Left lung (tissue), 10 donors: ENCODE measurements around the gene SIL1. TPM values are rescaled to one million over a fixed set of nuclear protein-coding genes. Genes with fewer than 3 reads are reported as not detected.
A peak's percentile ranks its signal among the peaks of the same experiment; 100 is the strongest.

Experiments
- ATAC-seq: fragments of 200-7000 bp; cut with Tn5 transposase; one replicate; pipeline ENCODE4 v1.9.1; 2020; ENCODE audit warnings: moderate library complexity
- DNase-seq, 4 donors: peaks; one replicate each; pipeline ENCODE4 v3.0.0-alpha.2; 2013 to 2020
- H3K27ac ChIP-seq, 2 donors: fragments of 200-600 bp; sonication (generic) in 1 of 2; one replicate each; pipeline versions ENCODE4 v1.5.0 to v1.8.0; 2020 to 2021
- H3K27me3 ChIP-seq, 2 donors: fragments of 200-600 bp; sonication (generic) in 1 of 2; one replicate each; pipeline versions ENCODE4 v1.5.0 to v1.8.0; 2020 to 2021
- H3K36me3 ChIP-seq, 2 donors: fragments of 200-600 bp; sonication (generic) in 1 of 2; one replicate each; pipeline versions ENCODE4 v1.5.0 to v1.8.0; 2020 to 2021
- H3K4me1 ChIP-seq, 2 donors: fragments of 200-600 bp; one replicate each; pipeline ENCODE4 v1.8.0; 2021
- H3K4me3 ChIP-seq, 2 donors: fragments of 200-600 bp; sonication (generic) in 1 of 2; one replicate each; pipeline versions ENCODE4 v1.5.0 to v1.8.0; 2020 to 2021; ENCODE audit warnings: mild to moderate bottlenecking in 1 of 2
- H3K9me3 ChIP-seq, 2 donors: fragments of 200-600 bp; sonication (generic) in 1 of 2; one replicate each; pipeline versions ENCODE4 v1.5.0 to v1.8.0; 2020 to 2021
- intact Hi-C, 2 donors: fragments of 100-400 bp; cut with DNase I; formaldehyde crosslinking; loops; one replicate each; pipeline versions ENCODE4 v1.11.2 to v1.14.2; 2022
- polyA plus RNA-seq, 6 donors: library from polyadenylated mRNA; unstranded; fragments of 120-200 nt; gene quantifications; one replicate each; pipeline ENCODE4 v1.2.1, GENCODE V29; 2013; ENCODE audit not compliant: insufficient read length in 6 of 6
- total RNA-seq, 2 donors: library from RNA; stranded (reverse); fragmentation: NEBNext Ultra II Directional; extraction: Animal tissue kit (Norgen Biotek cat#: 25700); gene quantifications; one replicate each; pipeline ENCODE4 v1.2.1, GENCODE V29; 2021
- TF ChIP-seq, protein P1 (sequence below), 2 donors: fragments of 200-600 bp; sonication (generic) in 1 of 2; IDR thresholded peaks; one replicate each; pipeline versions ENCODE4 v1.5.0 to v1.8.0; 2021; ENCODE audit warnings: antibody characterized with exemption in 2 of 2
- donor health status: DM: no; HTN: yes; CAD: no.
- donor health status: DM: no; HTN: no; CAD: no.

The SIL1 gene
- total and polyA plus RNA-seq, 8 donors = 28.8 to 71.7 (median 37.3) TPM

DNA sequence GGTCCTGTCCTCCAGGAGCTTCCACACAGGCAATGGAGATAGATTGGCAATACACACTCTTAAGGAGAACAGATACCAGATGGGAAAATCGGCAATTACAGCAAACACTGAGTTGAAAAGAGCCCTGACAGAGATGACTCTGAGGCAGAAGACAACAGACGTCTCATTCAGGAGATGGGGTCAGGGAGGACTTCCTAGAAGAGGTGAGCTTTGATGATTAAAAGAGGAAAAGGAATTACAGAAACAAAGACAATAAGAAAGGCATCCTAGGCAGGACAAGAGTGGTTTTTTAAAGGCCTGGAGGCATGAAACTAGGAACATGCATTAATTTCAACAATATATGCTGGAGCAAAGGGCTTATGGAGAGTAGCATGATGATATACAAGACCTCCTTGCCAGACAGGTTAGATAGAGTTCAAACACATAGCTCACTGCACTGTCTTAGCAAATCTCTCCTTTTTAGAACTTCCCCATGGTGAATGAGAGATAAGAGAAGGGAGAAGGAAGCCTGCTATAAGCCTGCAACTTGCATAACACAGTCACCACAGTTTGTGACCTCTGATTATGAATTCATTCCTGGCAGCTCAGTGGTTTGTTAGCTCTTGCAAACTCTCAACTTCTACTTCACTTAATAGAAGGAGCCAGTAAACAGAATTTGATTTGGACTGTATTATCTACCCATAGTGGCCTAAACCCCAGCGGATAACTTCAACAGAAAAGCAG lies 48.5 kb downstream of the SIL1 start:
- DNase-seq (peak in 1 of 4 donors; percentile 41), ATAC-seq (peak; percentile 74)
- intact Hi-C loops = no loop called here
- H3K4me3 ChIP-seq = no peak overlapping the region
- TF ChIP-seq, protein P1, sequence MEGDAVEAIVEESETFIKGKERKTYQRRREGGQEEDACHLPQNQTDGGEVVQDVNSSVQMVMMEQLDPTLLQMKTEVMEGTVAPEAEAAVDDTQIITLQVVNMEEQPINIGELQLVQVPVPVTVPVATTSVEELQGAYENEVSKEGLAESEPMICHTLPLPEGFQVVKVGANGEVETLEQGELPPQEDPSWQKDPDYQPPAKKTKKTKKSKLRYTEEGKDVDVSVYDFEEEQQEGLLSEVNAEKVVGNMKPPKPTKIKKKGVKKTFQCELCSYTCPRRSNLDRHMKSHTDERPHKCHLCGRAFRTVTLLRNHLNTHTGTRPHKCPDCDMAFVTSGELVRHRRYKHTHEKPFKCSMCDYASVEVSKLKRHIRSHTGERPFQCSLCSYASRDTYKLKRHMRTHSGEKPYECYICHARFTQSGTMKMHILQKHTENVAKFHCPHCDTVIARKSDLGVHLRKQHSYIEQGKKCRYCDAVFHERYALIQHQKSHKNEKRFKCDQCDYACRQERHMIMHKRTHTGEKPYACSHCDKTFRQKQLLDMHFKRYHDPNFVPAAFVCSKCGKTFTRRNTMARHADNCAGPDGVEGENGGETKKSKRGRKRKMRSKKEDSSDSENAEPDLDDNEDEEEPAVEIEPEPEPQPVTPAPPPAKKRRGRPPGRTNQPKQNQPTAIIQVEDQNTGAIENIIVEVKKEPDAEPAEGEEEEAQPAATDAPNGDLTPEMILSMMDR (IDR thresholded peaks at IDR 0.05) = no peak
- H3K9me3 ChIP-seq = no peaks in the 10 kb centered on the region
- H3K4me1 ChIP-seq = peaks cover 27 to 46% of the 10 kb centered on the region in 2 donors
- H3K36me3 ChIP-seq = no peaks in the 10 kb centered on the region
- H3K27ac ChIP-seq = peak overlapping the region; percentile 41 to 79
- no peaks in the 10 kb centered on the region for H3K27me3 ChIP-seq

DNA sequence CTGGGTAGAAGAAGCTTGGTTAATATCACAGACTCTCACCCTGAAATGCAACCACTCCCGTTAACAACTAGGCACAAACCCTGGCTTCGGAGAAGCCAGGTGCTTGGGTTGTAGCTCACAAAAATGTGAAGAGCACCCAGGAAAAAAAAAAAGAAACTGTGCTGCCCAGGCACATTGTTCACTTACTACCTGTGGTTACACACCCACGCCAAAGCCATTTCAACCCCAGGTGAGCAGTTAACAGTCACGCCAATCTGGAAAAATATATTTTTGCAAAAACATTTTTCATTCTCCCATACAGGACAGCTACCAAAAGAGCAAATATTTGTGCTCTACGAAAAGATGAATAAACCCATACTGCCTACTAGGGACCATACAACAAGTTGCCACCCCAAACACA lies 49.2 kb downstream of the SIL1 start:
- no peak overlapping the region for H3K4me3 ChIP-seq
- TF ChIP-seq, protein P1 (IDR thresholded peaks at IDR 0.05) = no peak
- H3K9me3 ChIP-seq = no peaks in the 10 kb centered on the region
- DNase-seq (no peak), ATAC-seq (peak; percentile 23)
- H3K4me1 ChIP-seq = peaks cover 27 to 46% of the 10 kb centered on the region in 2 donors
- H3K36me3 ChIP-seq = no peaks in the 10 kb centered on the region
- H3K27me3 ChIP-seq = no peaks in the 10 kb centered on the region
- intact Hi-C loops = no loop called here
- H3K27ac ChIP-seq = peak overlapping the region in 1 of 2 donors; percentile 79

DNA sequence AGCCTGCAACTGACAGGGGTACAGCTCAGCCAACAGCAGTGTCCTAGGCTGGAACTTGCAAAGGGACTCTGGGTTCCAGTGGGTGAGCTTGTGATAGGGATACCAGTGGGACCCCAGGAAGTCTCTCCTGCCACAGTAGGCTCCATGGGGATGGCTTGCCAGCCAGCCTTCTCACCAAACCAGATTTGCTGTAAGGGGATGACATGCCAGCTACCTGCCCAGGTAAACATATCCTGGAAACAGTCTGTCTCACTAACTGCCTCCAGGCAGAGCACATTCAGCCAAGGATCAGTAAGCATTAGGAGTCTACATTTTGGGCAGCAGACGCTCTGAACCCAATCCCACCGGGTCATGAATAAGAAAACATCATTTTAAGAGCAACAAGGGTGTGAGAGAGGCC lies 49.9 kb downstream of the SIL1 start:
- Histone ChIP-seq H3K9me3 (no peaks in the 10 kb centered on the region), H3K4me1 (peaks cover 27 to 46% of the 10 kb centered on the region in 2 donors), H3K36me3 (no peaks in the 10 kb centered on the region), H3K4me3 (no peak overlapping the region), H3K27me3 (no peaks in the 10 kb centered on the region), H3K27ac (peak overlapping the region in 1 of 2 donors; percentile 35)
- TF ChIP-seq, protein P1 (IDR thresholded peaks at IDR 0.05) = no peak
- intact Hi-C loops = no loop called here
- peak; percentile 45 for ATAC-seq
- DNase-seq = no peak

DNA sequence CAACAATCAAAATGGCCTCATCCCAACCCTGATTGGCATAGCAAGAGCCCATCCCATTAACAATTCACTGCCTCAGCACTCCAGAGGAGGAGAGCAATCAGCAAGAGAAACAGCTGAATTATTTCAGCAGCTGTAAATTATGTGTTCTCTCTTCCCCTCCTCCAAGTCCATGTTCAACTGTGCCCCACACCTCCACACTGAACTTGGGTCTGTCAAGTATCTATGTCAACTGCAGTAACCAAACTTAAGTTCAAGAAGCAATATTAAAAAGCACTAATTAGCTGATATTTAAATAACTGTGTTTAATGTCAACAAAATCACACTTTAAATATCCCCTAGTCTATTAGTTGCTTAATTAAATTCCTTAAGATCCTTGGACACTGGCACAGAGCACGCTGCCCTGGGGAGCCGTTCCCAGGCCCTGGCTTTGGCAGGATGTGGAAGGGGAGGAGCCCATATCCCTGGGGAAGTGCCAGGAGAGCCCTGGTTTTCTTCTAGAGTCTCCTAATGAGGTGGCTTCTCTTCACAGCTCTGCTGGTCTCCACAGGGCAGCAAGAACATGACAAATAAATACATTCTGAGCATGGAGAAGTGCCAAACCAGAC lies 50.6 kb downstream of the SIL1 start:
- no peaks in the 10 kb centered on the region for H3K27me3 ChIP-seq
- peaks cover 27 to 46% of the 10 kb centered on the region in 2 donors for H3K4me1 ChIP-seq
- peak overlapping the region in 1 of 2 donors; percentile 35 for H3K27ac ChIP-seq
- TF ChIP-seq, protein P1 (IDR thresholded peaks at IDR 0.05) = no peak
- no peaks in the 10 kb centered on the region for H3K9me3 ChIP-seq
- no peak overlapping the region for H3K4me3 ChIP-seq
- intact Hi-C loops = no loop called here
- DNase-seq (peak; percentile 65 to 94 (median 83)), ATAC-seq (peak; percentile 65)
- no peaks in the 10 kb centered on the region for H3K36me3 ChIP-seq

DNA sequence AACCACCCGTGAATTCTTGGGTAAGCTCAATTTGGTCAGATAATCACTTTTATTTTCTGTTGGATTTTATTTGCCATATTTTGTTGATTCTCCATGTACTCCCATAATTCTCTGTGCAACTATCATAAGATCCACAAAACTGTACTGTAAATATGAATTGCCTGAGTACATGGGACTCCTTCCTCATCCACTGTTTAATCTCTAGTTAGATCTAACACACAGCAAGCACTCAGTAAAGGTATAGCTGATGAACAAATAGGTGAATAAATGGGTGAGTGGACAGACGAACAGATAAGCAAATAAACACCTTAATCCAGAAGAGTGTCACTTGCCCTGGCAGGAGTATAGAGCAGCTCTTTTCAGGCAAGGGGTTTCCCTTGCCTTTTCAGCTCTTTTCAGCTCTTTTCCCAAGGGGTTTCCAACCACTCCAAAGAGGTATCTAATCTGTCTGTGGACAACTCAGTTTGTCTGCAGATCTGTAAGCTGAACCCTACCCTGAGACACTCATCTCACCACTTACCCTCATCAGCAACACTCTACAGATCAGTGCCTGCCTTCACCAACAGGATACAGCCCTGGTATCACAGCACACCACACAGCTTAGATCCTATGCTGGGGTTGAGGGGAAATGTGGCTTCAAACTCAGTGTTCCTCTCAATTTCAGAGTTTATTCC lies 51.2 kb downstream of the SIL1 start:
- Histone ChIP-seq H3K36me3 (no peaks in the 10 kb centered on the region), H3K27me3 (no peaks in the 10 kb centered on the region), H3K4me1 (peaks cover 27 to 51% of the 10 kb centered on the region in 2 donors), H3K9me3 (no peaks in the 10 kb centered on the region), H3K27ac (peak overlapping the region in 1 of 2 donors; percentile 10), H3K4me3 (no peak overlapping the region)
- TF ChIP-seq, protein P1 (IDR thresholded peaks at IDR 0.05) = no peak
- intact Hi-C loops = no loop called here
- no peak for ATAC-seq
- DNase-seq = no peak
